Heart right ventricle (tissue), 16 donors: ENCODE results near the gene CHRDL2. TPM values are rescaled to one million over a fixed set of nuclear protein-coding genes. Genes with fewer than 3 reads are reported as not detected.

Source experiments
- ATAC-seq, 8 donors: fragments of 200-7000 bp; cut with Tn5 transposase; one replicate each; pipeline ENCODE4 v1.9.1; 2020; ENCODE audit warnings: mild to moderate bottlenecking in 8 of 8, moderate library complexity in 8 of 8, moderate number of reproducible peaks in 1 of 8
- DNase-seq, 2 donors: peaks; one replicate each; pipeline ENCODE4 v3.0.0-alpha.2; 2020
- H3K27ac ChIP-seq, 10 donors: fragments of 200-600 bp; sonication (generic) in 2 of 10; one replicate each; pipeline versions ENCODE4 v1.5.0 to v1.8.0; 2020 to 2022; ENCODE audit warnings: mild to moderate bottlenecking in 3 of 10
- H3K27me3 ChIP-seq, 7 donors: fragments of 200-600 bp; one replicate each; pipeline ENCODE4 v1.8.0; 2021 to 2022; ENCODE audit warnings: mild to moderate bottlenecking in 2 of 7
- H3K36me3 ChIP-seq, 9 donors: fragments of 200-600 bp; sonication (generic) in 1 of 9; one replicate each; pipeline versions ENCODE4 v1.5.0 to v1.8.0; 2020 to 2022; ENCODE audit warnings: mild to moderate bottlenecking in 2 of 9
- H3K4me1 ChIP-seq, 9 donors: fragments of 200-600 bp; sonication (generic) in 1 of 9; one replicate each; pipeline versions ENCODE4 v1.5.0 to v1.8.0; 2020 to 2022; ENCODE audit warnings: mild to moderate bottlenecking in 4 of 9
- H3K4me3 ChIP-seq, 10 donors: fragments of 200-600 bp; sonication (generic) in 2 of 10; one replicate each; pipeline versions ENCODE4 v1.5.0 to v1.8.0; 2020 to 2022; ENCODE audit warnings: mild to moderate bottlenecking in 7 of 10, moderate library complexity in 2 of 10
- H3K9me3 ChIP-seq, 11 donors: fragments of 200-600 bp in 10 of 11; sonication (generic) in 2 of 11; one replicate each; pipeline versions ENCODE4 v1.5.0 to v1.8.0; 2013 to 2022; ENCODE audit warnings: mild to moderate bottlenecking in 2 of 11, control low read depth in 1 of 11, moderate library complexity in 1 of 11
- WGBS, 2 donors: extraction: QIAGEN DNeasy Blood & Tissue Kit; methylation state at CpG; one replicate each; pipeline ENCODE4 v1.1.7; 2013; ENCODE audit warnings: inconsistent platforms in 1 of 2; 5-methylcytosine and 5-hydroxymethylcytosine counted together
- intact Hi-C, 10 donors: fragments of 100-400 bp; cut with DNase I; formaldehyde crosslinking; loops; one replicate each; pipeline versions ENCODE4 v1.11.1 to v1.14.2; 2022
- polyA plus RNA-seq, 2 donors: library from polyadenylated mRNA; stranded (reverse); fragments of 200-250 nt; gene quantifications; one replicate each; pipeline ENCODE4 v1.2.3, GENCODE V29; 2013
- total RNA-seq, 10 donors: library from RNA; stranded (reverse); fragmentation: NEBNext Ultra II Directional in 3 of 10; extraction: Animal tissue kit (Norgen Biotek cat#: 25700) in 3 of 10; gene quantifications; one replicate each; pipeline versions ENCODE4 v1.2.1 to v1.2.4, GENCODE V29; 2021 to 2023
- TF ChIP-seq, protein P1 (sequence below), 9 donors: fragments of 200-600 bp; sonication (generic) in 2 of 9; IDR thresholded peaks; one replicate each; pipeline versions ENCODE4 v1.5.0 to v1.8.0; 2021 to 2022; ENCODE audit warnings: antibody characterized with exemption in 9 of 9, mild to moderate bottlenecking in 5 of 9, moderate library complexity in 1 of 9
- donor health status: Arrhythmogenic right ventricular cardiomyopathy.
- donor health status: ischemic (EF 13 %, LVEDD 7.1; RV severe dilation, severe dysfunction).
- donor health status: healthy with polysubstance abuse.
- donor health status: DM: no; HTN: yes; CAD: no.
- donor health status: DM: no; HTN: no; CAD: no.
- donor health status: ischemic (EF 25% LVEDD 6.9; RV normal size, moderate dysfunction).
- donor health status: ischemic (EF 25% LVEDD 5.7; RV mildly dilated, moderate dysfunction).
- donor health status: healthy.
- donor health status: DM: yes; HTN: yes; CAD: no.
- donor health status: Ischemic cardiomyopathy.
- donor health status: ischemic (EF 35%, LVEDD 5.7; RV mildly dilated, moderate dysfunction).
- donor health status: nonischemic (EF 11% LVEDD 7.7; RV severe dilation, severe dysfunction).
- donor health status: DM: yes; HTN: yes; CAD: no.
- donor health status: PGD.
- donor health status: ischemic (EF 29% LVEDD 5.4; RV normal size, mild dysfunction).
- donor health status: nonischemic (EF 23%, LVEDD 6.1; RV moderate dilation, normal function).

Gene CHRDL2
- total and polyA plus RNA-seq, 12 donors = 1.00 to 19.7 (median 6.7) TPM

DNA sequence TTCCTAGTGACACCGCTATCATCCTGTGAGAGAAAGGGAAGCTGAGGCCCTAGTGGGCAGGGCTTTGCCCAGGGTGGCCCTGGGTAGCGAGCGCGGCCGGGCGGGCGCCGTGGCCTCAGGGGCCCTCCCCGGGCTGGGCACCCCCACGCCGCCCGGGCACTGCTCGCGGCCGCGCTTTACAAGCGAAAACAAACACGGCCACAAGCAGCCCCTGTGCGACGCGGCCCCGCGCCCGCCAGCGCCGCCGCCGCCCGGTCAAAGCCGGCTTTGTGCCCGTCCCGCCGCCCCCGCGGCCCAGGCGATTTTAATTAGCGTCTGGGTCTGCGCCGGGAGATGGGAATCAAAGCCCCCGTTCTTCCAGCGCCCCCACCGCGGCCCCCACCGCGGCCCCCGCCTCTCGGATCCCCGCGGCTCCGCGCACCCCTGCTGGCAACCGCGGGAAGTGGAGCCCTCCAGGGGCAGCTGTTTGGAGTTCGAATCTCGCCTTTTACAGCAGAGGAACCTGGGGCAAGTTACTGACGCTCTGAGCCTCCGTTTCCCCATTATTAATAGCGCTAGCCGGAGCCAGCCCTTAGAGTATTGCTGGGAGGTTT, 47.9 kb downstream of the CHRDL2 start:
- TF ChIP-seq, protein P1, sequence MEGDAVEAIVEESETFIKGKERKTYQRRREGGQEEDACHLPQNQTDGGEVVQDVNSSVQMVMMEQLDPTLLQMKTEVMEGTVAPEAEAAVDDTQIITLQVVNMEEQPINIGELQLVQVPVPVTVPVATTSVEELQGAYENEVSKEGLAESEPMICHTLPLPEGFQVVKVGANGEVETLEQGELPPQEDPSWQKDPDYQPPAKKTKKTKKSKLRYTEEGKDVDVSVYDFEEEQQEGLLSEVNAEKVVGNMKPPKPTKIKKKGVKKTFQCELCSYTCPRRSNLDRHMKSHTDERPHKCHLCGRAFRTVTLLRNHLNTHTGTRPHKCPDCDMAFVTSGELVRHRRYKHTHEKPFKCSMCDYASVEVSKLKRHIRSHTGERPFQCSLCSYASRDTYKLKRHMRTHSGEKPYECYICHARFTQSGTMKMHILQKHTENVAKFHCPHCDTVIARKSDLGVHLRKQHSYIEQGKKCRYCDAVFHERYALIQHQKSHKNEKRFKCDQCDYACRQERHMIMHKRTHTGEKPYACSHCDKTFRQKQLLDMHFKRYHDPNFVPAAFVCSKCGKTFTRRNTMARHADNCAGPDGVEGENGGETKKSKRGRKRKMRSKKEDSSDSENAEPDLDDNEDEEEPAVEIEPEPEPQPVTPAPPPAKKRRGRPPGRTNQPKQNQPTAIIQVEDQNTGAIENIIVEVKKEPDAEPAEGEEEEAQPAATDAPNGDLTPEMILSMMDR (IDR thresholded peaks at IDR 0.05) = peak in 8 of 9 donors; percentile 36 to 57 (median 54)
- H3K27me3 ChIP-seq = peaks cover 0 to 23% (median 5%) of the 10 kb centered on the region in 7 donors
- H3K36me3 ChIP-seq = no peaks in the 10 kb centered on the region
- H3K4me3 ChIP-seq = peak overlapping the region in 9 of 10 donors; percentile 26 to 56 (median 52)
- intact Hi-C loops = no loop called here
- WGBS, 2 donors = 3 to 4% methylated on average over 59 of the region's 59 CpGs
- peak overlapping the region in 9 of 10 donors; percentile 32 to 77 (median 65) for H3K27ac ChIP-seq
- peaks cover 0 to 68% (median 24%) of the 10 kb centered on the region in 9 donors for H3K4me1 ChIP-seq
- peak in 1 of 2 donors; percentile 46 for DNase-seq
- H3K9me3 ChIP-seq = peaks cover 0 to 12% (median 0%) of the 10 kb centered on the region in 11 donors
- peak in 5 of 8 donors; percentile 2 to 76 (median 36) for ATAC-seq

DNA sequence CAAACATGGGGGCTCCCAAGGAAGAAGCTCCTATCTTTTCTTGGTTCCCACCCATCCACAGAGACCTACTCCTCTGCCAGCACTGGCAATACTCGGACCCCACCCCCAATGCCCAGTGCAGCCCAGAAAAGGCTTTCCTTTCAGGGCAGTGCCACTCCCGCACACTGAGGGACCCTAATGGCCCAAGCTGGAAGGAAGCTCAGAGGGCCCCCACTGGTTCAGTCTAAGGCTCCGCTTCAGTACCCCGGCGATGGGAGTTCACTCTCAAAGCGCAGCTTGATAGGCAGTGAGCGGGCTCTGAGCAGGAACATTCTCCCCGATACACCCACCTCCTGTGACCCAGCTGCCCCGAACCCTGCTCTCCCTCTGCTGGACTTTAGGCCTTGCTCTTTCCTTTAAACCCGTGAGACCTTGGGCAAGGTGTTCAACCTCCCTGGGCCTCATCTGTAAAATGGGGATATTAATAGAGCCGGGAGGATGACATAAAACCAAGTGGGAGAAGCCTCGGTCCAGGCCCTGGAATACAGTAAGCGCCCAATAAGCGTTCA, 48.4 kb downstream of the CHRDL2 start:
- H3K36me3 ChIP-seq = no peaks in the 10 kb centered on the region
- peaks cover 0 to 63% (median 27%) of the 10 kb centered on the region in 9 donors for H3K4me1 ChIP-seq
- intact Hi-C loops = no loop called here
- WGBS, 2 donors = 84 to 87% methylated on average over 14 of the region's 14 CpGs
- peak overlapping the region in 9 of 10 donors; percentile 26 to 56 (median 52) for H3K4me3 ChIP-seq
- DNase-seq = no peak
- no peak for ATAC-seq
- peak overlapping the region in 9 of 10 donors; percentile 13 to 77 (median 65) for H3K27ac ChIP-seq
- TF ChIP-seq, protein P1 (IDR thresholded peaks at IDR 0.05) = no peak
- peaks cover 0 to 12% (median 0%) of the 10 kb centered on the region in 11 donors for H3K9me3 ChIP-seq
- H3K27me3 ChIP-seq = peaks cover 0 to 23% (median 5%) of the 10 kb centered on the region in 7 donors

DNA sequence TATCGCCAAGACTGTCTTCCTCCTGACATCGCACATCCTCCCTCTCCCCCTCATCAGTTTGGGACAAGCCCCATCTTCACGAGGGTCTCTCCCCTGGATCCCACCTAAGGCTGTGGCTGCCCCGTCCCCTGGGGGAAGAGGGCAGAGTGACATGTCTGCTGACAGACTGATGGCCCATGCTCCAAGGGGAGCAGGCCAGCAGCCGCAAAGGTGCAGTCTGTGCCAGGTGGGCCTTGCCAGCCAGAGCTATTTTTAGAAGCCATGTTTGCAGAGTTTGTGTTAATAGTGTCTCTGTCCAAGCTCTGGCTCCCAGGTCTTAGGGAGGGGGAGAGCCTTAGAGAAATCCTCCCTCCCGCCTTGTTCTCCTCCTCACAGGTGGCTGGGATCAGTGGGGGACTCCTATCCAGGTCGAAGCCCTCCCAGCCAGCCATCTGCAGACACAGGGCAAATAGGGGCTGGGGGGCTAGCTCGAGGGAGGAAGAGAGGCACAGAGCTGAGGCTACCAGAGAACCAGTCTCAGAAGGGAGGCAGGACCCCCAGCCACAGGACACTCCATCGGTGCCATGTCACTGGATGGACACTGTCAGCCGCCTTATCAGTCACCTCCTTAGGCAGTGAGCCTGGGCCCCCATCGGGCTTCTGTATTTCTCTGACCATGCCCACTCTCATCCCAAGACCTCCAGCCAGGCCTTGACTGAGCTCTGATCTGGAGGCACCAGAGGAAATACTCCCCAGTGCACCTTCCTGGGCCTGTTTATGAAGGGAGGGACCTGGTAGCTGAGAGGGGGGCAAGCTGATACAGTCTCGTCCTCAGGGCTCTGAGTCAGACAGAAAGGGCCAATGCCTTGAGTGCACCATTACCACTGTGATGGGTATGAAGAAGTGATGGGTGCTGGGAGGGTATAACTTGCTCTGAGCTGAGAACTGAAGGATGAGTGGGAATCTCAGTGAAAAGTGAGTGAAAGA, 49.3 kb downstream of the CHRDL2 start:
- peaks cover 0 to 55% (median 20%) of the 10 kb centered on the region in 9 donors for H3K4me1 ChIP-seq
- TF ChIP-seq, protein P1 (IDR thresholded peaks at IDR 0.05) = no peak
- intact Hi-C loops = no loop called here

More for the DNA sequence above, 49.3 kb downstream of the CHRDL2 start:
- Histone ChIP-seq H3K36me3 (no peaks in the 10 kb centered on the region), H3K27ac (peak overlapping the region in 9 of 10 donors; percentile 13 to 77 (median 63)), H3K4me3 (no peak overlapping the region), H3K9me3 (peaks cover 0 to 8% (median 0%) of the 10 kb centered on the region in 11 donors), H3K27me3 (peaks cover 0 to 23% (median 5%) of the 10 kb centered on the region in 7 donors)
- DNase-seq (peak; percentile 63), ATAC-seq (peak; percentile 35 to 80 (median 68))
- WGBS, 2 donors = 56 to 62% methylated on average over 12 of the region's 12 CpGs
